DOHH2 (cell line): ENCODE measurements around the gene DMD.

ENCODE experiments used
- H3F3A ChIP-seq: fragments of 200-600 bp; sonication (generic), shearing (Covaris generic); 2 replicates; pipeline ENCODE4 v1.6.0; 2016; ENCODE audit warnings: antibody characterized with exemption, mild to moderate bottlenecking; ENCODE audit not compliant: control insufficient read depth, insufficient read depth
- H3K27ac ChIP-seq: fragments of 200-600 bp; sonication (generic); 2 replicates; pipeline ENCODE4 v1.5.1; 2014; ENCODE audit warnings: low read depth, mild to moderate bottlenecking, low read length, moderate library complexity
- H3K27me3 ChIP-seq: fragments of 200-600 bp; sonication (generic); 2 replicates; pipeline ENCODE4 v1.6.1; 2014; ENCODE audit warnings: mild to moderate bottlenecking, low read length, mixed read lengths; ENCODE audit not compliant: control insufficient read depth
- H3K36me3 ChIP-seq: fragments of 200-600 bp; sonication (generic); 2 replicates; pipeline ENCODE4 v1.6.1; 2014; ENCODE audit warnings: mild to moderate bottlenecking, low read length, moderate library complexity, mixed read lengths; ENCODE audit not compliant: control insufficient read depth
- H3K4me1 ChIP-seq: fragments of 200-600 bp; sonication (generic); 2 replicates; pipeline ENCODE4 v1.6.1; 2014; ENCODE audit warnings: mild to moderate bottlenecking, low read length, mixed read lengths; ENCODE audit not compliant: control insufficient read depth
- H3K4me2 ChIP-seq: fragments of 200-600 bp; sonication (generic); 2 replicates; pipeline ENCODE4 v1.6.0; 2014; ENCODE audit warnings: mild to moderate bottlenecking, low read length, moderate library complexity
- H3K4me3 ChIP-seq: fragments of 200-600 bp; sonication (generic); 2 replicates; pipeline ENCODE4 v1.5.1; 2014; ENCODE audit warnings: mild to moderate bottlenecking, low read length, mixed read lengths
- H3K79me2 ChIP-seq: fragments of 200-600 bp; sonication (generic); 2 replicates; pipeline ENCODE4 v1.6.1; 2014; ENCODE audit warnings: mild to moderate bottlenecking, low read length, mixed read lengths; ENCODE audit not compliant: control insufficient read depth
- H3K9me2 ChIP-seq: fragments of 200-600 bp; sonication (generic); replicated peaks from 2 replicates; pipeline ENCODE4 v1.6.1; 2014; ENCODE audit warnings: mild to moderate bottlenecking, low read length, mixed read lengths; ENCODE audit not compliant: control insufficient read depth
- H3K9me3 ChIP-seq: fragments of 200-600 bp; sonication (generic); 2 replicates; pipeline ENCODE4 v1.6.1; 2014; ENCODE audit warnings: antibody characterized with exemption, low read length, mixed read lengths; ENCODE audit not compliant: control insufficient read depth, insufficient read depth
- H4K20me1 ChIP-seq: fragments of 200-600 bp; sonication (generic); 2 replicates; pipeline ENCODE4 v1.6.0; 2014; ENCODE audit warnings: low read depth, mild to moderate bottlenecking, antibody characterized with exemption, low read length, moderate library complexity; ENCODE audit not compliant: control insufficient read depth, insufficient read depth
- CTCF ChIP-seq: fragments of 200-600 bp; sonication (generic); IDR thresholded peaks from one replicate; pipeline ENCODE4 v1.5.1; 2014; ENCODE audit warnings: antibody characterized with exemption, mild to moderate bottlenecking, low read depth, low read length; ENCODE audit not compliant: poor library complexity, severe bottlenecking
- EZH2phosphoT487 ChIP-seq: fragments of 200-600 bp; sonication (generic); IDR thresholded peaks from 2 replicates; pipeline ENCODE4 v1.6.1; 2017; ENCODE audit warnings: borderline replicate concordance, mild to moderate bottlenecking, antibody characterized with exemption, low read length, moderate library complexity, mixed read lengths

Gene DMD

GRCh38 chrX:33001107-33001506, 210.2 kb downstream of the DMD start:
- Histone ChIP-seq H3K36me3 (no peaks in the 10 kb centered on the region), H3K27ac (no peak overlapping the region), H3K4me3 (no peak overlapping the region), H3K9me3 (no peaks in the 10 kb centered on the region), H3K79me2 (no peaks in the 10 kb centered on the region), H3K4me2 (no peak overlapping the region), H3F3A (no peaks in the 10 kb centered on the region), H4K20me1 (no peaks in the 10 kb centered on the region), H3K27me3 (no peaks in the 10 kb centered on the region), H3K9me2 (no peaks in the 10 kb centered on the region), H3K4me1 (peaks cover 4% of the 10 kb centered on the region; the same call in 1 of the 2 replicates)
- TF ChIP-seq CTCF: no peak

- Histone ChIP-seq H3K36me3 (no peaks in the 10 kb centered on the region), H3K27me3 (no peaks in the 10 kb centered on the region), H3K4me1 (peaks cover 4% of the 10 kb centered on the region; the same call in 1 of the 2 replicates), H3K9me3 (no peaks in the 10 kb centered on the region), H3F3A (no peaks in the 10 kb centered on the region), H3K27ac (no peak overlapping the region), H3K4me3 (no peak overlapping the region), H4K20me1 (no peaks in the 10 kb centered on the region), H3K4me2 (no peak overlapping the region), H3K9me2 (no peaks in the 10 kb centered on the region), H3K79me2 (no peaks in the 10 kb centered on the region)
- TF ChIP-seq CTCF: no peak
- no peak for TF ChIP-seq EZH2phosphoT487
Measured at GRCh38 chrX:32998776-32999175, 212.6 kb downstream of the DMD start.

GRCh38 chrX:32995427-32995826, 215.9 kb downstream of the DMD start:
- TF ChIP-seq EZH2phosphoT487: no peak
- no peak for TF ChIP-seq CTCF
- Histone ChIP-seq H3K79me2 (no peaks in the 10 kb centered on the region), H3F3A (no peaks in the 10 kb centered on the region), H3K9me2 (no peaks in the 10 kb centered on the region), H3K4me2 (no peak overlapping the region), H3K4me3 (no peak overlapping the region), H3K27me3 (no peaks in the 10 kb centered on the region), H3K9me3 (no peaks in the 10 kb centered on the region), H3K27ac (no peak overlapping the region), H4K20me1 (no peaks in the 10 kb centered on the region), H3K4me1 (no peaks in the 10 kb centered on the region), H3K36me3 (no peaks in the 10 kb centered on the region)

GRCh38 chrX:32987142-32987541, 224.2 kb downstream of the DMD start:
- H3K27ac ChIP-seq: no peak overlapping the region
- no peaks in the 10 kb centered on the region for H3K4me1 ChIP-seq
- no peaks in the 10 kb centered on the region for H4K20me1 ChIP-seq
- H3K36me3 ChIP-seq: no peaks in the 10 kb centered on the region
- no peaks in the 10 kb centered on the region for H3F3A ChIP-seq
- H3K4me2 ChIP-seq: no peak overlapping the region
- H3K79me2 ChIP-seq: no peaks in the 10 kb centered on the region
- no peaks in the 10 kb centered on the region for H3K9me2 ChIP-seq
- H3K4me3 ChIP-seq: no peak overlapping the region
- H3K27me3 ChIP-seq: no peaks in the 10 kb centered on the region
- H3K9me3 ChIP-seq: no peaks in the 10 kb centered on the region
- TF ChIP-seq CTCF: no peak
- TF ChIP-seq EZH2phosphoT487: no peak
